Measurements from ENCODE around the gene GDF9. TPM values are rescaled to one million over a fixed set of nuclear protein-coding genes. Genes with fewer than 3 reads are reported as not detected.

Gene GDF9
- total RNA-seq, 1 experiment from 2014 or later, result 0.54 TPM

DNA sequence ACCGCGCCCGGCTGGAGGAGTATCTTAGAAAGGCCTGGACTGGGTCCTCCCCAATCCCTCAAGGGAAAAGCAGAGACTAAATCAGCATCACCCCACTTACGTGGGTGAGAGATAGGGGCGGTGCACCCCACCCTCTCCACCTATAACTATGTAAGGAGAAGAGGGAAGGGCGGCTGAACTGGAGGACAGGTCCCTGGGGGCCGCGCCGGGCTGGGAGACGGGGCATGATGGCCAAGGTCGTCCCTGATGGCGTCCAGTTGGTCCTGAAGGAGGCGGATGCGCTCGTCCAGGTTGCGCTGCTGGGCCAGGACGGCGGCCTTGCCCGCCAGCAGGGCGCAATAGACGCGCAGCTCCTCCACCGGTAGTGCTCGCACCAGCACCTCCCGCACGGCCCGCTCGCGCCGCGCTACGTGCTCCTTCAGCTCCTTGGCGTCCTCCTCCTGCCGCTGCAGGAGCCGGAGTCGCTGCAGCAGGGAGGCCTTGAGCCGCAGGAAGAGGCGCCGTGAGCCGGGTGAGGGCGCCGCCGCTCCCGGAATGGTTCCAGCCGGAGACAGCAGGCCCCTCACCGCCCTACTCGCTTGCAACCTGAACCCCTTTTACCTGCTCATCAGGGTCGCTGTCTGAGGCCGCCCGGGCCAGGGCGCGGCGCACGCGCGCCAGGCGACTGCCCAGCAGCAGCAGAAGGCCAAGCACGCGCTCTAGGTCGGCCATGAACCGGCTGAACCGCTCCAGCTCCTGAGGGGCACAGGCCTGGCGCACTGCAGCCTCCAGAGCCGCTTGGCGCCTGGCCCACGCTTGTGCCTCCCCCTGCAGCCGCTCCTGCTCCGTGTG, 43.4 kb downstream of the GDF9 start:
- H3K4me3 ChIP-seq (ENCODE audit: low read depth in 2 of 2, low read length in 2 of 2), result no peak overlapping the region
- H3K27me3 ChIP-seq (ENCODE audit: control insufficient read depth, insufficient read depth, low read length), result no peaks in the 10 kb centered on the region
- no peaks in the 10 kb centered on the region for H3K36me3 ChIP-seq (ENCODE audit: control insufficient read depth, insufficient read depth, low read length)
- ChIA-PET CTCF (no interaction called here), POLR2A (no interaction called here)
- TF ChIP-seq TCF7L2 (IDR thresholded peaks at IDR 0.05; ENCODE audit: low read depth, low read length) (no peak), SIN3A (IDR thresholded peaks at IDR 0.05; ENCODE audit: borderline replicate concordance, insufficient read depth, low read depth, low read length) (no peak), REST (IDR thresholded peaks at IDR 0.05; ENCODE audit: insufficient read depth in 1 of 2, low read depth in 2 of 2, low read length in 1 of 2) (no peak), POLR2AphosphoS5 (IDR thresholded peaks at IDR 0.05; ENCODE audit: low read depth, low read length) (no peak)
- TF ChIP-seq, protein P1, sequence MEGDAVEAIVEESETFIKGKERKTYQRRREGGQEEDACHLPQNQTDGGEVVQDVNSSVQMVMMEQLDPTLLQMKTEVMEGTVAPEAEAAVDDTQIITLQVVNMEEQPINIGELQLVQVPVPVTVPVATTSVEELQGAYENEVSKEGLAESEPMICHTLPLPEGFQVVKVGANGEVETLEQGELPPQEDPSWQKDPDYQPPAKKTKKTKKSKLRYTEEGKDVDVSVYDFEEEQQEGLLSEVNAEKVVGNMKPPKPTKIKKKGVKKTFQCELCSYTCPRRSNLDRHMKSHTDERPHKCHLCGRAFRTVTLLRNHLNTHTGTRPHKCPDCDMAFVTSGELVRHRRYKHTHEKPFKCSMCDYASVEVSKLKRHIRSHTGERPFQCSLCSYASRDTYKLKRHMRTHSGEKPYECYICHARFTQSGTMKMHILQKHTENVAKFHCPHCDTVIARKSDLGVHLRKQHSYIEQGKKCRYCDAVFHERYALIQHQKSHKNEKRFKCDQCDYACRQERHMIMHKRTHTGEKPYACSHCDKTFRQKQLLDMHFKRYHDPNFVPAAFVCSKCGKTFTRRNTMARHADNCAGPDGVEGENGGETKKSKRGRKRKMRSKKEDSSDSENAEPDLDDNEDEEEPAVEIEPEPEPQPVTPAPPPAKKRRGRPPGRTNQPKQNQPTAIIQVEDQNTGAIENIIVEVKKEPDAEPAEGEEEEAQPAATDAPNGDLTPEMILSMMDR (IDR thresholded peaks at IDR 0.05), result no peak
- H3K4me1 ChIP-seq (ENCODE audit: control insufficient read depth, insufficient read depth, low read length), result peaks cover 14% of the 10 kb centered on the region
- intact Hi-C loops (cut with micrococcal nuclease; ENCODE audit: unreplicated experiment) (loop anchor here (10.0 kb wide), 1 partner anchor 438 kb away; no protein-coding TSS in a partner anchor), in situ Hi-C loops (cut with HindIII; ENCODE audit: low pct_unique_long_range_greater_than_20kb, low sequenced_read_pairs) (no loop called here)
- no peak overlapping the region for H3K27ac ChIP-seq (ENCODE audit: low read length)
- no TSS peak for BruUV-seq (replicated peaks)
- no peaks in the 10 kb centered on the region for H3K9me3 ChIP-seq (ENCODE audit: control insufficient read depth, insufficient read depth, low read depth, low read length)
- DNase-seq (ENCODE audit: low read depth, low spot score) (no peak), ATAC-seq (no peak)

GRCh38 chr5:132821791-132822190, 44.5 kb downstream of the GDF9 start:
- POLR2A ChIA-PET, result no interaction called here
- no peaks in the 10 kb centered on the region for H3K36me3 ChIP-seq (ENCODE audit: control insufficient read depth, insufficient read depth, low read length)
- H3K27me3 ChIP-seq (ENCODE audit: control insufficient read depth, insufficient read depth, low read length), result no peaks in the 10 kb centered on the region
- no TSS peak for BruUV-seq (replicated peaks)
- in situ Hi-C loops (cut with HindIII; ENCODE audit: low pct_unique_long_range_greater_than_20kb, low sequenced_read_pairs), result no loop called here
- no peaks in the 10 kb centered on the region for H3K9me3 ChIP-seq (ENCODE audit: control insufficient read depth, insufficient read depth, low read depth, low read length)
- peaks cover 14% of the 10 kb centered on the region for H3K4me1 ChIP-seq (ENCODE audit: control insufficient read depth, insufficient read depth, low read length)
- DNase-seq (ENCODE audit: low read depth, low spot score) (no peak), ATAC-seq (no peak)
- no peak overlapping the region for H3K27ac ChIP-seq (ENCODE audit: low read length)
- CTCF ChIA-PET, result no interaction called here
- intact Hi-C loops (cut with micrococcal nuclease; ENCODE audit: unreplicated experiment), result loop anchor here (10.0 kb wide), 1 partner anchor 437 kb away; no protein-coding TSS in a partner anchor
- TF ChIP-seq TCF7L2 (IDR thresholded peaks at IDR 0.05; ENCODE audit: low read depth, low read length) (no peak), POLR2AphosphoS5 (IDR thresholded peaks at IDR 0.05; ENCODE audit: low read depth, low read length) (no peak), SIN3A (IDR thresholded peaks at IDR 0.05; ENCODE audit: borderline replicate concordance, insufficient read depth, low read depth, low read length) (no peak), REST (IDR thresholded peaks at IDR 0.05; ENCODE audit: insufficient read depth in 1 of 2, low read depth in 2 of 2, low read length in 1 of 2) (no peak)
- TF ChIP-seq, protein P1 (IDR thresholded peaks at IDR 0.05), result no peak
- H3K4me3 ChIP-seq (ENCODE audit: low read depth in 2 of 2, low read length in 2 of 2), result no peak overlapping the region
